ENCODE results near the gene FBXO40. TPM values are rescaled to one million over a fixed set of nuclear protein-coding genes. Genes with fewer than 3 reads are reported as not detected.

The FBXO40 gene
- total and polyA plus RNA-seq, 2 donors (not counting 1 experiment from before 2014, with no cell fraction given) = not detected

DNA sequence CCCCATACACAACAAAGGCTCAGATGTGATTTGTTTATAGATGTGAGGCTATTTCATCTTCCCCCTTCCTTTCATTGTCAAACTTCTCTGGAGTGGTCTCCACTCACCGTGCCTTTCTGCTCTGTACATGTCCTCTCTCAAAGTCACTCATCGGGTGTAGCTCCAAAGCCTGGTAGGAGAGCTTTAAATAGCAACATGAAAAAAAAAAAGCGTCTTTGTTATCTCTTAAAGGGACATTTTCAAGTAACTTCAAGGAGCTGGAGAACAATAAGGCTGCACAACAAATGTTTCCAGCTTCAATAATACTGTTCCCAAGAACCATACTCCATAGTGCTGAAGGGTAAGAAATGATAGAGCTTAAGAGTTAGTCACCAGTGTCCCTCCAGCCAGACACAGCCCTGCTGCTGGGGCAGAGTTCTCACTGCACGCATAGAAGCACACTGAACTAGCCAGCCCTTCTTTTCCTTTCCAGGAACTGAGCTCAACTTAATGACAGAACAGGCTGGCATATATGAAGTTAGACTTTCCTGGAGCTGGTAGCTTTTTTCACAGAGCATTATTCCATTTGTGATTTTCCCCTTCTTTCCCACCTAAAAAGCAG, 8.1 kb downstream of the FBXO40 start:
- intact Hi-C loops (cut with micrococcal nuclease) = no loop called here
- Histone ChIP-seq H3K27ac (ENCODE audit: low read length in 2 of 2) (no peak overlapping the region), H3K36me3 (replicated peaks in 1 of 2; ENCODE audit: control extremely low read depth in 1 of 2, control insufficient read depth in 1 of 2, extremely low read depth in 1 of 2, insufficient read depth in 2 of 2, low read length in 1 of 2) (no peaks in the 10 kb centered on the region), H3K9me3 (ENCODE audit: control extremely low read depth in 1 of 3, control insufficient read depth in 2 of 3, insufficient read depth in 1 of 3, low read length in 2 of 3) (no peaks in the 10 kb centered on the region), H3K9ac (ENCODE audit: low read length) (no peak overlapping the region), H3K4me2 (replicated peaks; ENCODE audit: low read depth, low read length, poor library complexity, severe bottlenecking) (no peak overlapping the region), H4K20me1 (ENCODE audit: control insufficient read depth, insufficient read depth, low read length, poor library complexity, severe bottlenecking) (no peaks in the 10 kb centered on the region), H2AFZ (ENCODE audit: insufficient read depth, low read depth, low read length, poor library complexity, severe bottlenecking) (no peak overlapping the region), H3K4me3 (ENCODE audit: control extremely low read depth in 1 of 5, extremely low read depth in 1 of 5, insufficient read depth in 1 of 5, low read depth in 2 of 5, low read length in 4 of 5) (no peak overlapping the region), H3K27me3 (replicated peaks in 1 of 4; ENCODE audit: control extremely low read depth in 1 of 4, control insufficient read depth in 3 of 4, insufficient read depth in 4 of 4, low read length in 3 of 4) (peaks cover 0 to 4% (median 0%) of the 10 kb centered on the region in 4 experiments), H3K4me1 (ENCODE audit: control insufficient read depth in 2 of 2, insufficient read depth in 2 of 2, low read length in 2 of 2) (no peaks in the 10 kb centered on the region), H3K79me2 (ENCODE audit: control insufficient read depth, insufficient read depth, low read length) (no peaks in the 10 kb centered on the region)
- ChIA-PET POLR2A (no interaction called here), CTCF (interaction anchor here (0.7 to 1.3 kb wide), 2 partner anchors 11 to 1753 kb away, joined by 3 to 6 read pairs; no protein-coding TSS in a partner anchor)
- no peak for ATAC-seq (ENCODE audit: low read depth)
- no peak for DNase-seq
- WGBS (ENCODE audit: insufficient coverage) = no CpG with 5 or more reads among the region's 4 CpGs
- H3K27me3 Mint-ChIP-seq = no peaks in the 10 kb centered on the region
- no peak overlapping the region for H3K27ac Mint-ChIP-seq
- TF ChIP-seq, protein P1, sequence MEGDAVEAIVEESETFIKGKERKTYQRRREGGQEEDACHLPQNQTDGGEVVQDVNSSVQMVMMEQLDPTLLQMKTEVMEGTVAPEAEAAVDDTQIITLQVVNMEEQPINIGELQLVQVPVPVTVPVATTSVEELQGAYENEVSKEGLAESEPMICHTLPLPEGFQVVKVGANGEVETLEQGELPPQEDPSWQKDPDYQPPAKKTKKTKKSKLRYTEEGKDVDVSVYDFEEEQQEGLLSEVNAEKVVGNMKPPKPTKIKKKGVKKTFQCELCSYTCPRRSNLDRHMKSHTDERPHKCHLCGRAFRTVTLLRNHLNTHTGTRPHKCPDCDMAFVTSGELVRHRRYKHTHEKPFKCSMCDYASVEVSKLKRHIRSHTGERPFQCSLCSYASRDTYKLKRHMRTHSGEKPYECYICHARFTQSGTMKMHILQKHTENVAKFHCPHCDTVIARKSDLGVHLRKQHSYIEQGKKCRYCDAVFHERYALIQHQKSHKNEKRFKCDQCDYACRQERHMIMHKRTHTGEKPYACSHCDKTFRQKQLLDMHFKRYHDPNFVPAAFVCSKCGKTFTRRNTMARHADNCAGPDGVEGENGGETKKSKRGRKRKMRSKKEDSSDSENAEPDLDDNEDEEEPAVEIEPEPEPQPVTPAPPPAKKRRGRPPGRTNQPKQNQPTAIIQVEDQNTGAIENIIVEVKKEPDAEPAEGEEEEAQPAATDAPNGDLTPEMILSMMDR (IDR thresholded peaks at IDR 0.05) = no peak
- TF ChIP-seq EZH2 (IDR thresholded peaks at IDR 0.05; ENCODE audit: borderline replicate concordance, insufficient read depth, low read depth, low read length, poor library complexity, severe bottlenecking) = no peak
- H3K4me1 Mint-ChIP-seq = no peaks in the 10 kb centered on the region
- H3K4me3 Mint-ChIP-seq = no peak overlapping the region
- no peaks in the 10 kb centered on the region for H3K9me3 Mint-ChIP-seq (ENCODE audit: insufficient read depth)

DNA sequence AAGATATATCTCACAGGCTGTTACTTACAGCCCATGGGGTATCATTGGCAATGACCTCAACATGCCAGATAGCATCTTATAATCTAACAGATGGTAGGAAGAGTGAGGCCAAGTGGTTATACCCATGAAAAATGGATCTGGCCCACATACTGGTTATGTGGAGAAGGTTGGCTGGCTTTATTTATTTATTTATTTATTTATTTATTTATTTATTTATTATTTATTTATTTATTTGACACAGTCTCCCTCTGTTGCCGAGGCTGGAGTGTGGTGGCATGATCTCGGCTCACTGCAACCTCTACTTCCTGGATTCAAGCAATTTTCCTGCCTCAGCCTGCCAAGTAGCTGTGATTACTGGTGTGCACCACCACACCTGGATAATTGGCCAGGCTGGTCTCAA, 11.6 kb downstream of the FBXO40 start:
- TF ChIP-seq, protein P1 (IDR thresholded peaks at IDR 0.05) = no peak
- TF ChIP-seq EZH2 (IDR thresholded peaks at IDR 0.05; ENCODE audit: borderline replicate concordance, insufficient read depth, low read depth, low read length, poor library complexity, severe bottlenecking) = no peak

More for the DNA sequence above, 11.6 kb downstream of the FBXO40 start:
- ChIA-PET CTCF (interaction anchor here (1.0 kb wide), 1 partner anchor 58 kb away, joined by 3 read pairs; no protein-coding TSS in a partner anchor), POLR2A (no interaction called here)
- Mint-ChIP-seq H3K4me1 (no peaks in the 10 kb centered on the region), H3K27me3 (no peaks in the 10 kb centered on the region), H3K27ac (no peak overlapping the region), H3K4me3 (no peak overlapping the region), H3K9me3 (ENCODE audit: insufficient read depth) (no peaks in the 10 kb centered on the region)
- 92% methylated on average over 2 of the region's 2 CpGs for WGBS (ENCODE audit: insufficient coverage)
- no peaks in the 10 kb centered on the region for H3K4me1 ChIP-seq (ENCODE audit: control insufficient read depth in 2 of 2, insufficient read depth in 2 of 2, low read length in 2 of 2)
- no peak overlapping the region for H3K4me3 ChIP-seq (ENCODE audit: control extremely low read depth in 1 of 5, extremely low read depth in 1 of 5, insufficient read depth in 1 of 5, low read depth in 2 of 5, low read length in 4 of 5)
- no peak for DNase-seq
- H3K27me3 ChIP-seq (replicated peaks in 1 of 4; ENCODE audit: control extremely low read depth in 1 of 4, control insufficient read depth in 3 of 4, insufficient read depth in 4 of 4, low read length in 3 of 4) = peaks cover 0 to 4% (median 0%) of the 10 kb centered on the region in 4 experiments
- H4K20me1 ChIP-seq (ENCODE audit: control insufficient read depth, insufficient read depth, low read length, poor library complexity, severe bottlenecking) = no peaks in the 10 kb centered on the region
- no peak overlapping the region for H3K4me2 ChIP-seq (replicated peaks; ENCODE audit: low read depth, low read length, poor library complexity, severe bottlenecking)
- intact Hi-C loops (cut with micrococcal nuclease) = no loop called here
- no peak overlapping the region for H3K27ac ChIP-seq (ENCODE audit: low read length in 2 of 2)
- no peaks in the 10 kb centered on the region for H3K79me2 ChIP-seq (ENCODE audit: control insufficient read depth, insufficient read depth, low read length)
- H2AFZ ChIP-seq (ENCODE audit: insufficient read depth, low read depth, low read length, poor library complexity, severe bottlenecking) = no peak overlapping the region
- no peaks in the 10 kb centered on the region for H3K36me3 ChIP-seq (replicated peaks in 1 of 2; ENCODE audit: control extremely low read depth in 1 of 2, control insufficient read depth in 1 of 2, extremely low read depth in 1 of 2, insufficient read depth in 2 of 2, low read length in 1 of 2)
- no peak overlapping the region for H3K9ac ChIP-seq (ENCODE audit: low read length)
- no peaks in the 10 kb centered on the region for H3K9me3 ChIP-seq (ENCODE audit: control extremely low read depth in 1 of 3, control insufficient read depth in 2 of 3, insufficient read depth in 1 of 3, low read length in 2 of 3)
- ATAC-seq (ENCODE audit: low read depth) = no peak
